ENCODE data around the gene RNPS1. TPM values are rescaled to one million over a fixed set of nuclear protein-coding genes. Genes with fewer than 3 reads are reported as not detected.

Gene RNPS1
- total and polyA plus RNA-seq, 2 experiments from 2014 or later: 315 to 384 TPM

DNA sequence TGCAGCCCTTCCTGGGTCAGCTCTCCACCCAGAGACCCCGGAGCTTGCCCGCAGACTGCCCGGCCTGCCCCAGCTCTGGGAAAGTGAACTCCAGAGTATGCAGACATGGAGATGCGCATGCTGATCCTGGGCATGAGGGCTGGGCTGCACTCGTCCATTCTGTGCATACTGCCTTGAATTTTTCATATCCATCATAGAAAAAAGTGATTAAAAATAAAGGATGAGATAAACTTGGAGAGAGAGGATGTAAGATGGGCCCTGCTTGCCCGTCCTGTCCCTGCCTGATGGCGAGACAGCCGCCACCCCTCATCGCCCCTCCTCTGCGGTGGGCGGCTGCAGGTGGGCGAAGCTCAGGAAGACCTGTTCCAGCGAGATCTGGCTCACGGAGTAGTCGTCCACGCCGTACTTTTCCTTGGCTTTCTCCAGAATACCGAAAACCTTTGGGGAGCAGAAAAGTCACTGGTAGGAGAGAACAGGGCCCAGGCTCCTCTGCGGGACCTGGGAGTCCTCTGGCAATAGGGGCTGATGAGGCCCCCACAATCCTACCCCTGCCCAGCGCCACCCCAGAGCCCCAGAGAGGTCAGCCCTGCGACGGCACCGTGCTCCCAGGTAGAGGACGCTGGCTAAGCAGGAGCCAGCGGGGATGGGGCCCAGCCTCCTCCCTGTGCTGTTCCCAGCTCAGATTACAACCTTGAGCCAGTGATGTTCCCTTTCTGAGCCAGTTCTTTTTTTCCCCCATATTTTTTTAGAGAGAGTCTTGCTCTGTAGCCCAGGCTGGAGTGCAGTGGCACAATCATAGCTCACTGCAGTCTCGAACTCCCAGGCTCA is 8.7 kb upstream of the RNPS1 start:
- Histone ChIP-seq H3K4me1 (ENCODE audit: insufficient read depth) (no peaks in the 10 kb centered on the region), H2AFZ (no peak overlapping the region), H3K79me2 (replicated peaks; ENCODE audit: insufficient read depth) (no peaks in the 10 kb centered on the region), H3K9me2 (ENCODE audit: insufficient read depth) (no peaks in the 10 kb centered on the region), H4K20me1 (replicated peaks; ENCODE audit: insufficient read depth) (no peaks in the 10 kb centered on the region), H3K27ac (ENCODE audit: low read depth) (no peak overlapping the region), H3F3A (replicated peaks; ENCODE audit: low read depth) (no peaks in the 10 kb centered on the region), H3K4me3 (no peak overlapping the region), H3K4me2 (no peak overlapping the region), H3K36me3 (ENCODE audit: insufficient read depth) (no peaks in the 10 kb centered on the region), H3K27me3 (ENCODE audit: insufficient read depth) (no peaks in the 10 kb centered on the region)
- Mint-ChIP-seq H3K36me3 (ENCODE audit: low read depth) (no peaks in the 10 kb centered on the region; the same call in 2 of the 3 replicates), H3K4me1 (peaks cover 8% of the 10 kb centered on the region; the same call in 2 of the 3 replicates), H3K27ac (no peak overlapping the region), H3K27me3 (ENCODE audit: insufficient read depth, low read depth, poor library complexity) (peaks cover 11% of the 10 kb centered on the region), H3K4me3 (no peak overlapping the region; the same call in 2 of the 3 replicates), H3K9me3 (no peaks in the 10 kb centered on the region)
- no peak for TF ChIP-seq EZH2 (IDR thresholded peaks at IDR 0.05; ENCODE audit: low read depth, unreplicated experiment)
- TF ChIP-seq NANOG (IDR thresholded peaks at IDR 0.05; ENCODE audit: borderline replicate concordance): no peak
- TF ChIP-seq ZNF114 (CRISPR knock-in tag; IDR thresholded peaks at IDR 0.05): no peak
- no peak for TF ChIP-seq STAT1 (IDR thresholded peaks at IDR 0.05; ENCODE audit: unreplicated experiment)
- no peak for TF ChIP-seq CREB1 (CRISPR knock-in tag; IDR thresholded peaks at IDR 0.05; ENCODE audit: low read depth)
- TF ChIP-seq, protein P1, sequence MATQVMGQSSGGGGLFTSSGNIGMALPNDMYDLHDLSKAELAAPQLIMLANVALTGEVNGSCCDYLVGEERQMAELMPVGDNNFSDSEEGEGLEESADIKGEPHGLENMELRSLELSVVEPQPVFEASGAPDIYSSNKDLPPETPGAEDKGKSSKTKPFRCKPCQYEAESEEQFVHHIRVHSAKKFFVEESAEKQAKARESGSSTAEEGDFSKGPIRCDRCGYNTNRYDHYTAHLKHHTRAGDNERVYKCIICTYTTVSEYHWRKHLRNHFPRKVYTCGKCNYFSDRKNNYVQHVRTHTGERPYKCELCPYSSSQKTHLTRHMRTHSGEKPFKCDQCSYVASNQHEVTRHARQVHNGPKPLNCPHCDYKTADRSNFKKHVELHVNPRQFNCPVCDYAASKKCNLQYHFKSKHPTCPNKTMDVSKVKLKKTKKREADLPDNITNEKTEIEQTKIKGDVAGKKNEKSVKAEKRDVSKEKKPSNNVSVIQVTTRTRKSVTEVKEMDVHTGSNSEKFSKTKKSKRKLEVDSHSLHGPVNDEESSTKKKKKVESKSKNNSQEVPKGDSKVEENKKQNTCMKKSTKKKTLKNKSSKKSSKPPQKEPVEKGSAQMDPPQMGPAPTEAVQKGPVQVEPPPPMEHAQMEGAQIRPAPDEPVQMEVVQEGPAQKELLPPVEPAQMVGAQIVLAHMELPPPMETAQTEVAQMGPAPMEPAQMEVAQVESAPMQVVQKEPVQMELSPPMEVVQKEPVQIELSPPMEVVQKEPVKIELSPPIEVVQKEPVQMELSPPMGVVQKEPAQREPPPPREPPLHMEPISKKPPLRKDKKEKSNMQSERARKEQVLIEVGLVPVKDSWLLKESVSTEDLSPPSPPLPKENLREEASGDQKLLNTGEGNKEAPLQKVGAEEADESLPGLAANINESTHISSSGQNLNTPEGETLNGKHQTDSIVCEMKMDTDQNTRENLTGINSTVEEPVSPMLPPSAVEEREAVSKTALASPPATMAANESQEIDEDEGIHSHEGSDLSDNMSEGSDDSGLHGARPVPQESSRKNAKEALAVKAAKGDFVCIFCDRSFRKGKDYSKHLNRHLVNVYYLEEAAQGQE (IDR thresholded peaks at IDR 0.05; ENCODE audit: unreplicated experiment): no peak
- TF ChIP-seq CTCF (conservative IDR thresholded peaks at IDR 0.05; ENCODE audit: low read depth in 2 of 2): no peak
- no peak for TF ChIP-seq JUNB (IDR thresholded peaks at IDR 0.05; ENCODE audit: unreplicated experiment)
- TF ChIP-seq, protein P2, sequence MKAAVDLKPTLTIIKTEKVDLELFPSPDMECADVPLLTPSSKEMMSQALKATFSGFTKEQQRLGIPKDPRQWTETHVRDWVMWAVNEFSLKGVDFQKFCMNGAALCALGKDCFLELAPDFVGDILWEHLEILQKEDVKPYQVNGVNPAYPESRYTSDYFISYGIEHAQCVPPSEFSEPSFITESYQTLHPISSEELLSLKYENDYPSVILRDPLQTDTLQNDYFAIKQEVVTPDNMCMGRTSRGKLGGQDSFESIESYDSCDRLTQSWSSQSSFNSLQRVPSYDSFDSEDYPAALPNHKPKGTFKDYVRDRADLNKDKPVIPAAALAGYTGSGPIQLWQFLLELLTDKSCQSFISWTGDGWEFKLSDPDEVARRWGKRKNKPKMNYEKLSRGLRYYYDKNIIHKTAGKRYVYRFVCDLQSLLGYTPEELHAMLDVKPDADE (IDR thresholded peaks at IDR 0.05): no peak
- no peak for TF ChIP-seq POLR2AphosphoS5 (IDR thresholded peaks at IDR 0.05; ENCODE audit: low read depth)
- TF ChIP-seq ZNF331 (CRISPR knock-in tag; IDR thresholded peaks at IDR 0.05; ENCODE audit: low read depth): no peak
- TF ChIP-seq ZNF462 (CRISPR knock-in tag; IDR thresholded peaks at IDR 0.05): no peak
- no peak for TF ChIP-seq EZH2phosphoT487 (IDR thresholded peaks at IDR 0.05; ENCODE audit: unreplicated experiment)
- DNase-seq (ENCODE audit: low spot score) (no peak), ATAC-seq (peak; percentile 53)

Measured in GM23338 (cell line).